Measurements from ENCODE around the gene DAG1. TPM values are rescaled to one million over a fixed set of nuclear protein-coding genes. Genes with fewer than 3 reads are reported as not detected.

The DAG1 gene
- total and polyA plus RNA-seq, 10 donors: 3.0 to 42.7 (median 27.3) TPM

GRCh38 chr3:49476563-49476962 is 6.5 kb downstream of the DAG1 start:
- H3K27me3 ChIP-seq (replicated peaks in 1 of 7): no peaks in the 10 kb centered on the region
- intact Hi-C loops (cut with DNase I; ENCODE audit: low total_unique reads): no loop called here
- 14 to 27% (median 21%) methylated on average over 1 of the region's 1 CpG for WGBS, 5 donors
- H3K9me3 ChIP-seq: no peaks in the 10 kb centered on the region
- H3K4me1 ChIP-seq: peaks cover 8 to 34% (median 20%) of the 10 kb centered on the region in 6 donors
- TF ChIP-seq CTCF (IDR thresholded peaks at IDR 0.05 in 8 of 11, conservative IDR thresholded peaks at IDR 0.05 in 3 of 11): no peak
- TF ChIP-seq POLR2AphosphoS5 (IDR thresholded peaks at IDR 0.05): no peak
- TF ChIP-seq POLR2A (IDR thresholded peaks at IDR 0.05): no peak
- no peak overlapping the region for H3K4me3 ChIP-seq
- H3K36me3 ChIP-seq: peaks cover 0 to 50% (median 17%) of the 10 kb centered on the region in 6 donors
- H3K27ac ChIP-seq: peak overlapping the region in 1 of 8 donors; percentile 24
- DNase-seq: no peak

- intact Hi-C loops (cut with DNase I; ENCODE audit: low total_unique reads): no loop called here
- peaks cover 0 to 49% (median 6%) of the 10 kb centered on the region in 6 donors for H3K36me3 ChIP-seq
- H3K4me3 ChIP-seq: no peak overlapping the region
- peaks cover 0 to 21% (median 9%) of the 10 kb centered on the region in 6 donors for H3K4me1 ChIP-seq
- H3K27ac ChIP-seq: no peak overlapping the region
- no peak for DNase-seq
- no peaks in the 10 kb centered on the region for H3K9me3 ChIP-seq
- no peaks in the 10 kb centered on the region for H3K27me3 ChIP-seq (replicated peaks in 1 of 7)
- TF ChIP-seq POLR2AphosphoS5 (IDR thresholded peaks at IDR 0.05): no peak
- TF ChIP-seq POLR2A (IDR thresholded peaks at IDR 0.05): no peak
- TF ChIP-seq CTCF (IDR thresholded peaks at IDR 0.05 in 8 of 11, conservative IDR thresholded peaks at IDR 0.05 in 3 of 11): no peak
These were observed 12.7 kb downstream of the DAG1 start for GRCh38 chr3:49482766-49483165.

GRCh38 chr3:49484471-49484870 is 14.4 kb downstream of the DAG1 start:
- TF ChIP-seq POLR2A (IDR thresholded peaks at IDR 0.05) (no peak), POLR2AphosphoS5 (IDR thresholded peaks at IDR 0.05) (no peak), CTCF (IDR thresholded peaks at IDR 0.05 in 8 of 11, conservative IDR thresholded peaks at IDR 0.05 in 3 of 11) (no peak)
- peaks cover 0 to 49% (median 11%) of the 10 kb centered on the region in 6 donors for H3K36me3 ChIP-seq
- H3K4me1 ChIP-seq: peaks cover 0 to 21% (median 9%) of the 10 kb centered on the region in 6 donors
- H3K9me3 ChIP-seq: no peaks in the 10 kb centered on the region
- intact Hi-C loops (cut with DNase I; ENCODE audit: low total_unique reads): no loop called here
- no peak for DNase-seq
- H3K4me3 ChIP-seq: no peak overlapping the region
- no peak overlapping the region for H3K27ac ChIP-seq
- H3K27me3 ChIP-seq (replicated peaks in 1 of 7): no peaks in the 10 kb centered on the region
- WGBS, 5 donors: 63 to 92% (median 84%) methylated on average over 3 of the region's 3 CpGs

- H3K36me3 ChIP-seq: peaks cover 0 to 49% (median 11%) of the 10 kb centered on the region in 6 donors
- peak; percentile 4 for DNase-seq
- peaks cover 0 to 19% (median 7%) of the 10 kb centered on the region in 6 donors for H3K4me1 ChIP-seq
- H3K27me3 ChIP-seq (replicated peaks in 1 of 7): no peaks in the 10 kb centered on the region
- intact Hi-C loops (cut with DNase I; ENCODE audit: low total_unique reads): no loop called here
- H3K4me3 ChIP-seq: no peak overlapping the region
- 91 to 99% (median 96%) methylated on average over 7 of the region's 7 CpGs for WGBS, 5 donors
- TF ChIP-seq CTCF (IDR thresholded peaks at IDR 0.05 in 8 of 11, conservative IDR thresholded peaks at IDR 0.05 in 3 of 11) (no peak), POLR2AphosphoS5 (IDR thresholded peaks at IDR 0.05) (no peak), POLR2A (IDR thresholded peaks at IDR 0.05) (no peak)
- no peak overlapping the region for H3K27ac ChIP-seq
- H3K9me3 ChIP-seq: no peaks in the 10 kb centered on the region
These were observed 19.2 kb downstream of the DAG1 start for GRCh38 chr3:49489247-49489646.
